GM18873 (cell line): ENCODE measurements around the gene KANK4.

ENCODE experiments used
- ATAC-seq: cut with Tn5 transposase; IDR thresholded peaks from one replicate; pipeline ENCODE4 v1.9.1; 2021; ENCODE audit warnings: mild to moderate bottlenecking, moderate library complexity, moderate number of reproducible peaks; ENCODE audit not compliant: unreplicated experiment, low FRiP score

The KANK4 gene

DNA sequence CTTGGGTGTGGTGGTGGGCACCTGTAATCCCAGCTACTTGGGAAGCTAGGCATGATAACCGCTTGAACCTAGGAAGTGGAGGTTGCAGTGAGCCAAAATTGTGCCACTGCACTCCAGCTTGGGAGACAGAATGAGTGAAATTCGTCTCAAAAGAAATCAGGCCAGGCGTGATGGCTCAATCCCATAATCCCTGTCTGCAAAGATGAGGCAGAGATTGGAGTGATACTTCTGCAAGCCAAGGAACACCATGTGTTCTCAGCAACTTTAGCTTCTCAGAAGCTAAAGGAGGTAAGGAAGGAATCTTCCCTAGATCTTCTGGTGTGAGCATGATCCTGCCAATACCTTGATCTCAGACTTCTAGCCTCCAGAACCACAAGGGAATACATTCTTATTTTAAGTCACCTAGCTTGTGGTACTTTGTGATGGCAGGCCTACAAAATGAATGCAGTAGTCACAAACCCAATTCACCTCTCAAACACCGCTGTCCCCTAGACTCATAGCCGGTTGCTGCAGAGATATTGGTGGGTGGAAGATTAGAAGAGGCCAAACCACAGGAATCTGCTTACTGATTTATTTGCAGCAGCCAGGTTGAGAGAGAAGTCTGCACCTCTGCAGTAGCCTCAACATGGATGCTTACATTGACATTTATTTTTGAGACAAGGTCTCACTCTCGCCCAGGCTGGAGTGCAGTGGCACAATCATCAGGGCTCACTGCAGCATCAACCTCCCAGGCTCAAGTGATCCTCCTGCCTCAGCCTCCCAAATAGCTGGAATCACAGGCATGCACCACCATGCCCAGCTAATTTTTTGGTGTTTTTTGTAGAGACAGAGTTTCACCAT, 105.9 kb downstream of the KANK4 start:
- ATAC-seq = no peak

- no peak for ATAC-seq
These were observed 106.8 kb downstream of the KANK4 start for GRCh38 chr1:62212411-62212810.

DNA sequence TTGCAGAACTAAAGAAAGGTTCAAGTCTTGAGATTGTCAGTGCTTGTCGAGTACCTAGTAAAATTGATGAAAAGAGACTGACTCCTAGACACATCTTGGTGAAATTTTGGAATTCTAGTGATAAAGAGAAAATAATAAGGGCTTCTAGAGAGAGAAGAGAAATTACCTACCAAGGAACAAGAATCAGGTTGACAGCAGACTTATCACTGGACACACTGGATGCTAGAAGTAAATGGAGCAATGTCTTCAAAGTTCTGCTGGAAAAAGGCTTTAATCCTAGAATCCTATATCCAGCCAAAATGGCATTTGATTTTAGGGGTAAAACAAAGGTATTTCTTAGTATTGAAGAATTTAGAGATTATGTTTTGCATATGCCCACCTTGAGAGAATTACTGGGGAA, 108.3 kb downstream of the KANK4 start:
- ATAC-seq = no peak

GRCh38 chr1:62209931-62210595, 109.2 kb downstream of the KANK4 start:
- ATAC-seq = no peak

GRCh38 chr1:62208970-62209369, 110.3 kb downstream of the KANK4 start:
- ATAC-seq = no peak

DNA sequence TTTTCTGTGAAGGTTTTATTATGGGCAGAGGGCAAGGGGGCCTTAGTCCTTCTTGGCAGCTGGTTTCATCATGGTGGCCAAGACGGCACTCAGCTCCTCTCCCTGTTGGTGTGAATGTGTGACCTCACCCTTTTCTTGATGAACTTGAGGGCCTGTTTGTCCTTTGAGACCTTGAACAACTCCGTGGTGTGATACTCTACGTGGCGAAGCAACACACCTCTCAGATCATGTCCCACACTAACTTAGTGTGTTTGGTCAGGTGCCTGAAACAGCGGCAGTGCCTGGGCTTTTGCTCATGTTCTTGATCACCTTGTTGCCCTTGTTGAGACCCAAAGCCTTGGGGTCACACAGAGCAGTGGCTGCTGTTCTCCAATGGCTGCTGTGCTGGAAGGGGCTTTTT, 111.1 kb downstream of the KANK4 start:
- no peak for ATAC-seq

DNA sequence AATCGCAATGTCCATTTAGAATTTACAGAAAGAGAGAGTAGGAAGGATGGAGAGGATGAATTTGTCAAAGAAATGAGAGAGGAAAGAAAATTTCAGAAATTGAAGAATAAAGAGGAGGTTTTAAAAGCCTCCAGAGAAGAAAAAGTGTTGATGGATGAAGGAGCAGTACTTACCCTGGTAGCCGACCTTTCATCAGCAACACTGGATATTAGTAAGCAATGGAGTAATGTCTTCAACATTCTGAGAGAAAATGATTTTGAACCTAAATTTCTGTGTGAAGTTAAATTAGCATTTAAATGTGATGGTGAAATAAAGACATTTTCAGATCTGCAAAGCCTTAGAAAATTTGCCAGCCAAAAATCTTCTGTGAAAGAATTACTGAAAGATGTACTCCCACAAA, 112.0 kb downstream of the KANK4 start:
- ATAC-seq = no peak

GRCh38 chr1:62198781-62199125, 120.5 kb downstream of the KANK4 start:
- ATAC-seq = no peak

DNA sequence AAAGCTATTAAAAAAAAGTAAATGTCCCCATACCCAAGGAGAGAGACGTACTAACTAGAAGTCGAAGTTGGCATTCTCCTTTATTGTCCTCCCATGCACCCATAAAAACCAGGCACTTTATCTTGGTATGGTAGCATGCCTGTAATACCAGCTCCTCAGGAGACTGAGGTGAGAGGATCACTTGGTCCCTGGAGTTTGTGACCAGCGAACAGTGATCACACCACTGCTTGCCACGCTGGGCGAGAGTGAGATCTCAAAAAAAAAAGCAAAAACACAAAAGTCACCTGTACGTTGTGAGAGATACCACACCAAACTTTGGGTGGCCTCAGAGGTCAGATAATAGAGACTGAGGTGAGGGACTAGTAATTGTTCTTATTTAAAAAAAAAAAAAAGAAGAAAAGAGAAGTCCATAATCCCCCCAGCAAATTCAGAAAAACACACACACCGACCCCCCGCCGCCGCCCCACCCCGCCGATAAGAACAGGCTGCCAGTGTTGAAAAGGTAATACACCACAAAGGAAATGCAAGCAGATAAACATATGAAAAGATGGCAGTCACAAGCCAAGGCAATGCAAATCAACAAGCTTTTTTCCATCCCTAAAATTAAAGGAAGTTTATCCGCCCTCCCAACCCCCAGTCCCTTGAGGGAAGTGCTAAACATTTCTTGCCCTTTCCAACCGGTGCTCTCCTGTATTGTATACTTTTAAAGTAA, 121.0 kb downstream of the KANK4 start:
- ATAC-seq = no peak

DNA sequence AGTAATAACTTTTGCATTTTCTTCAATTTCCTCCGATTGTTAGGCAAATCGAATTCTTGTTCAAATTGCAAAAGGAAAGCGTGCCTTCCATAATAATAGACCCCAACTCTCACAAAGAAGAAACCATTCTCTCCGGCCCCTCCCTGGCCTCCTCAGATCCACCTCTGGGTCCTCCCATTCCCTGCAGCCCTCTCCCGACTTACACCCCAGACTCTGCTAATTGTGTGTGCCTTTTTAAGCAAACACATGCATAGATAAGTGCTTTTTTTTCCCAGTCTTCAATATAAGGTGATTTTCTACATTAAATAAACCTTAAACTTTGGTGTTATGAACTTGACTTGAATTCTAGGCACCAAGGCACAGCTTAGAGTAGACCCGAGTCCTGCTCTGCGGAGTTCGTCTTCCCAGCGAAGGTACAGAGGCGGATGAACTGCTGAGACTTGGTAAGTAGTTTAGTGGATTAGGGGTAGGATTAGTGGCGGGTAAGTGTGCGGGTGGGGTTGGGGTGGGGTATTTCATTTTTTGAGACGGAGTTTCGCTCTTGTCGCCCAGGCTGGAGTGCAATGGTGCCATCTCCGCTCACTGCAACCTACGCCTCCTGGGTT, 123.0 kb downstream of the KANK4 start:
- ATAC-seq = no peak

DNA sequence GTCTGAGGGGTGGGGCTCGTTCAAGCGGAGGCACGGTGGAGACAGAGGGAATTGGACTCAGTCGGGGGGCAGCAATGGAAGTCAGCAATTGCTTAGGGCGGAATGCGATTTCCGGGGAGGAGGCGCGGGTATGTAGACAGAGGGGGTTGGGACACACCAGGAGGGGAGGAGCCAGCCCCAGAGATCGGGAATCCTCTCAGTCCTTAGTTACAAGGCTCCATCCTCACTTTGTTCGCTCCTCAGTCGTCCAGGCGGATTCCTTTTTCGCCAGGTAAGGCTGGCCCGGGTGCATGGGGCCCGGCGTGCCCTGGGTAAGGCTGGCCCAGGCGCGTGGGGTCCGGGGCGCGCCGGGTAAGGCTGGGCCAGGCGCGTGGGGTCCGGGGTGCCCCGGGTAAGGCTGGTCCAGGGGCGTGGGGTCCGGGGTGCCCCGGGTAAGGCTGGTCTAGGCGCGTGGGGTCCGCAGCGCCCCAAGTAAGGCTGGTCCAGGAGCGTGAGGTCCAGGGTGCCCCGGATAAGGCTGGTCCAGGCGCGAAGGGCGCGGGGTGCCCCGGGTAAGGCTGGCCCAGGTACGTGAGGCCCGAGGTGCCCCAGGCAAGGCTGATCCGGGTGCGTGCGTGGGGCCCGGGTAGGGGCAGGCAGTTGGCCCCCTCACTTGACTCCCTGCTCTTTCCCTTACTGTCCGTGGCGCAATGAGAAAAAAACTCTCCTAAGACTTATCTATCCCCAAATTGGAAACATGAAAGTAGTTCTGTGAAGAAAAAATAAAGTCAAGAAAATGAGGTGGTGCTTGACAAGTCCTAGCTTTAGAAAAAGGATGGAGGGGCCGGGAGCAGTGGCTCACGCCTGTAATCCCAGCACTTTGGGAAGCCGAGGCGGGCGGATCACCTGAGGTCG, 124.3 kb downstream of the KANK4 start, which contains the start of gene L1TD1:
Gene L1TD1, plus strand, starts transcription at position 199 of the 894 bp plus-strand sequence. CDS start 11,780 bp downstream, outside the sequence.
- no peak for ATAC-seq

- no peak for ATAC-seq
These were observed 131.1 kb downstream of the KANK4 start for GRCh38 chr1:62188111-62188510.

- ATAC-seq = no peak
These were observed 131.7 kb downstream of the KANK4 start for GRCh38 chr1:62187548-62187947.
